Measurements from ENCODE around the gene OR4F6. TPM values are rescaled to one million over a fixed set of nuclear protein-coding genes. Genes with fewer than 3 reads are reported as not detected.
"Not testable (repeated sequence)": the region's sequence is repeated elsewhere in the genome, so short reads cannot be mapped to it uniquely, and the experiment has no call there.

The OR4F6 gene
- polyA plus RNA-seq, 6 donors from 2014 or later, result not detected

- H3K4me3 Mint-ChIP-seq; H3K9me3 Mint-ChIP-seq; H3K36me3 Mint-ChIP-seq; H3K4me1 Mint-ChIP-seq; ATAC-seq (ENCODE audit: low read depth in 2 of 2); DNase-seq; H3K27ac Mint-ChIP-seq: not testable (repeated sequence)
- peaks cover 4 to 15% (median 14%) of the 10 kb centered on the region in 3 donors for H3K27me3 Mint-ChIP-seq
Observed at GRCh38 chr15:101788001-101788400, 15.3 kb upstream of the OR4F6 start.

- H3K4me3 Mint-ChIP-seq; ATAC-seq (ENCODE audit: low read depth in 2 of 2); DNase-seq; H3K27ac Mint-ChIP-seq; H3K9me3 Mint-ChIP-seq; H3K4me1 Mint-ChIP-seq; H3K36me3 Mint-ChIP-seq: not testable (repeated sequence)
- peaks cover 4 to 15% (median 14%) of the 10 kb centered on the region in 3 donors for H3K27me3 Mint-ChIP-seq
Observed at GRCh38 chr15:101788503-101789269, 14.6 kb upstream of the OR4F6 start.

- not testable (repeated sequence) for H3K4me3 Mint-ChIP-seq; H3K27ac Mint-ChIP-seq; DNase-seq; H3K9me3 Mint-ChIP-seq; H3K4me1 Mint-ChIP-seq; ATAC-seq (ENCODE audit: low read depth in 2 of 2); H3K36me3 Mint-ChIP-seq
- H3K27me3 Mint-ChIP-seq, result peaks cover 3 to 22% (median 18%) of the 10 kb centered on the region in 3 donors
Observed at GRCh38 chr15:101790748-101791147, 12.6 kb upstream of the OR4F6 start.

- H3K27ac Mint-ChIP-seq; ATAC-seq (ENCODE audit: low read depth in 2 of 2); H3K36me3 Mint-ChIP-seq; H3K9me3 Mint-ChIP-seq; H3K4me3 Mint-ChIP-seq; H3K4me1 Mint-ChIP-seq; DNase-seq: not testable (repeated sequence)
- peaks cover 14 to 19% (median 18%) of the 10 kb centered on the region in 3 donors for H3K27me3 Mint-ChIP-seq
Observed at GRCh38 chr15:101793981-101794380, 9.3 kb upstream of the OR4F6 start.

- Mint-ChIP-seq H3K4me3 (no peak overlapping the region), H3K4me1 (no peaks in the 10 kb centered on the region), H3K36me3 (no peaks in the 10 kb centered on the region), H3K27me3 (peaks cover 14 to 19% (median 14%) of the 10 kb centered on the region in 3 donors), H3K27ac (no peak overlapping the region), H3K9me3 (peaks cover 0 to 3% (median 0%) of the 10 kb centered on the region in 7 donors)
- ATAC-seq (ENCODE audit: low read depth in 2 of 2) (no peak), DNase-seq (no peak)
Observed at GRCh38 chr15:101795455-101795854, 7.9 kb upstream of the OR4F6 start.

- H3K27me3 Mint-ChIP-seq, result peaks cover 18 to 25% (median 23%) of the 10 kb centered on the region in 3 donors
Observed at GRCh38 chr15:101799665-101800064, 3.6 kb upstream of the OR4F6 start.

GRCh38 chr15:101801048-101801447 lies 2.3 kb upstream of the OR4F6 start:
- Mint-ChIP-seq H3K36me3 (no peaks in the 10 kb centered on the region), H3K27me3 (peaks cover 17 to 25% (median 18%) of the 10 kb centered on the region in 3 donors), H3K27ac (no peak overlapping the region), H3K9me3 (peaks cover 0 to 3% (median 0%) of the 10 kb centered on the region in 7 donors), H3K4me3 (no peak overlapping the region), H3K4me1 (no peaks in the 10 kb centered on the region)
- no peak for ATAC-seq (ENCODE audit: low read depth in 2 of 2)
- DNase-seq, result no peak

More at GRCh38 chr15:101799665-101800064, 3.6 kb upstream of the OR4F6 start:
- H3K36me3 Mint-ChIP-seq, result no peaks in the 10 kb centered on the region
- DNase-seq (no peak), ATAC-seq (ENCODE audit: low read depth in 2 of 2) (no peak)
- no peak overlapping the region for H3K27ac Mint-ChIP-seq
- H3K4me1 Mint-ChIP-seq, result no peaks in the 10 kb centered on the region
- H3K4me3 Mint-ChIP-seq, result no peak overlapping the region
- peaks cover 0 to 3% (median 0%) of the 10 kb centered on the region in 7 donors for H3K9me3 Mint-ChIP-seq

GRCh38 chr15:101803676-101804075 lies 367 bp downstream of the OR4F6 start:
- H3K36me3 Mint-ChIP-seq, result no peaks in the 10 kb centered on the region
- DNase-seq, result no peak
- H3K4me3 Mint-ChIP-seq, result no peak overlapping the region
- no peak overlapping the region for H3K27ac Mint-ChIP-seq
- no peak for ATAC-seq (ENCODE audit: low read depth in 2 of 2)
- H3K9me3 Mint-ChIP-seq, result peaks cover 0 to 4% (median 0%) of the 10 kb centered on the region in 7 donors
- peaks cover 11 to 23% (median 17%) of the 10 kb centered on the region in 3 donors for H3K27me3 Mint-ChIP-seq
- H3K4me1 Mint-ChIP-seq, result no peaks in the 10 kb centered on the region

GRCh38 chr15:101804375-101804774 lies 1.1 kb downstream of the OR4F6 start:
- Mint-ChIP-seq H3K27me3 (peaks cover 13 to 25% (median 18%) of the 10 kb centered on the region in 3 donors), H3K27ac (no peak overlapping the region), H3K9me3 (peaks cover 0 to 4% (median 0%) of the 10 kb centered on the region in 7 donors), H3K4me3 (no peak overlapping the region), H3K4me1 (no peaks in the 10 kb centered on the region), H3K36me3 (no peaks in the 10 kb centered on the region)
- DNase-seq (no peak), ATAC-seq (ENCODE audit: low read depth in 2 of 2) (no peak)

- Mint-ChIP-seq H3K36me3 (no peaks in the 10 kb centered on the region), H3K27me3 (peaks cover 18 to 29% (median 24%) of the 10 kb centered on the region in 3 donors), H3K9me3 (peaks cover 0 to 4% (median 0%) of the 10 kb centered on the region in 7 donors), H3K4me3 (no peak overlapping the region), H3K27ac (no peak overlapping the region), H3K4me1 (no peaks in the 10 kb centered on the region)
- DNase-seq (no peak), ATAC-seq (ENCODE audit: low read depth in 2 of 2) (no peak)
Observed at GRCh38 chr15:101804941-101805340, 1.6 kb downstream of the OR4F6 start.

- no peak for ATAC-seq (ENCODE audit: low read depth in 2 of 2)
- Mint-ChIP-seq H3K4me3 (no peak overlapping the region), H3K27me3 (peaks cover 22 to 33% (median 24%) of the 10 kb centered on the region in 3 donors), H3K27ac (no peak overlapping the region), H3K9me3 (peaks cover 0 to 4% (median 0%) of the 10 kb centered on the region in 7 donors), H3K36me3 (no peaks in the 10 kb centered on the region), H3K4me1 (no peaks in the 10 kb centered on the region)
- no peak for DNase-seq
Observed at GRCh38 chr15:101805605-101806345, 2.5 kb downstream of the OR4F6 start.

GRCh38 chr15:101807345-101807945 lies 4.1 kb downstream of the OR4F6 start:
- no peak for DNase-seq
- Mint-ChIP-seq H3K4me3 (no peak overlapping the region), H3K36me3 (no peaks in the 10 kb centered on the region), H3K4me1 (no peaks in the 10 kb centered on the region), H3K27me3 (peaks cover 24 to 37% (median 28%) of the 10 kb centered on the region in 3 donors), H3K9me3 (peaks cover 0 to 4% (median 0%) of the 10 kb centered on the region in 7 donors), H3K27ac (no peak overlapping the region)
- ATAC-seq (ENCODE audit: low read depth in 2 of 2), result no peak

GRCh38 chr15:101808201-101808600 lies 4.9 kb downstream of the OR4F6 start:
- Mint-ChIP-seq H3K9me3 (peaks cover 0 to 4% (median 0%) of the 10 kb centered on the region in 7 donors), H3K27me3 (peaks cover 26 to 36% (median 35%) of the 10 kb centered on the region in 3 donors), H3K36me3 (no peaks in the 10 kb centered on the region), H3K27ac (no peak overlapping the region), H3K4me3 (no peak overlapping the region), H3K4me1 (no peaks in the 10 kb centered on the region)
- ATAC-seq (ENCODE audit: low read depth in 2 of 2), result no peak
- DNase-seq, result no peak
